ENCODE measurements around the gene KDM2B. TPM values are rescaled to one million over a fixed set of nuclear protein-coding genes. Genes with fewer than 3 reads are reported as not detected.

KDM2B gene
- total RNA-seq, 1 donor, result 32.6 TPM

DNA sequence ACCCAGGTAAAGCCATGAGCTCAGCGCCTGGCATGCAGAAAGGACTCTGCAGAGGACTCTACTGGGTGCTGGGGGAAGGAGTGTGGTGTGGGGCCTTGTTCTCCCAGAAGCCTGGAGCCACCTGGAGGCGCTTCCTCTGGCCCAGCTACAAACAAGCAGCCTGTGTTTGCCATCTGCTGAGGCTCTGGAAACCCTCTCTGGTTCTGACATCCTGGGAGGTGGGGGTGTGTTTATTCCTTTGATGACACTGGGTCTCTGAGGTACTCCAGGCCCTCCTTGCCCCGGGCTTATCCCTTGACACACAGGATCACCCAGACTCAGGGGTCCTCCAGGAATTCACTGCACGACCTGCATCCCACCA lies 136.0 kb downstream of the KDM2B start:
- Histone ChIP-seq H3K27ac (ENCODE audit: low read depth, low read length) (no peak overlapping the region), H3K4me1 (ENCODE audit: insufficient read depth, low read length) (no peaks in the 10 kb centered on the region), H3K79me2 (ENCODE audit: insufficient read depth, low read length) (peaks cover 16% of the 10 kb centered on the region), H3K9me3 (ENCODE audit: low read depth, low read length) (no peaks in the 10 kb centered on the region), H2AFZ (ENCODE audit: low read length) (no peak overlapping the region), H3K4me2 (ENCODE audit: insufficient read depth, low read length) (no peak overlapping the region), H4K20me1 (ENCODE audit: insufficient read depth, low read length) (no peaks in the 10 kb centered on the region), H3K36me3 (ENCODE audit: insufficient read depth, low read length) (peaks cover 11% of the 10 kb centered on the region), H3K27me3 (ENCODE audit: insufficient read depth, low read length) (no peaks in the 10 kb centered on the region), H3K4me3 (ENCODE audit: insufficient read depth, low read length) (no peak overlapping the region)
- peak; percentile 82 for DNase-seq (ENCODE audit: insufficient read length, low spot score, missing footprints)
- TF ChIP-seq, protein P1, sequence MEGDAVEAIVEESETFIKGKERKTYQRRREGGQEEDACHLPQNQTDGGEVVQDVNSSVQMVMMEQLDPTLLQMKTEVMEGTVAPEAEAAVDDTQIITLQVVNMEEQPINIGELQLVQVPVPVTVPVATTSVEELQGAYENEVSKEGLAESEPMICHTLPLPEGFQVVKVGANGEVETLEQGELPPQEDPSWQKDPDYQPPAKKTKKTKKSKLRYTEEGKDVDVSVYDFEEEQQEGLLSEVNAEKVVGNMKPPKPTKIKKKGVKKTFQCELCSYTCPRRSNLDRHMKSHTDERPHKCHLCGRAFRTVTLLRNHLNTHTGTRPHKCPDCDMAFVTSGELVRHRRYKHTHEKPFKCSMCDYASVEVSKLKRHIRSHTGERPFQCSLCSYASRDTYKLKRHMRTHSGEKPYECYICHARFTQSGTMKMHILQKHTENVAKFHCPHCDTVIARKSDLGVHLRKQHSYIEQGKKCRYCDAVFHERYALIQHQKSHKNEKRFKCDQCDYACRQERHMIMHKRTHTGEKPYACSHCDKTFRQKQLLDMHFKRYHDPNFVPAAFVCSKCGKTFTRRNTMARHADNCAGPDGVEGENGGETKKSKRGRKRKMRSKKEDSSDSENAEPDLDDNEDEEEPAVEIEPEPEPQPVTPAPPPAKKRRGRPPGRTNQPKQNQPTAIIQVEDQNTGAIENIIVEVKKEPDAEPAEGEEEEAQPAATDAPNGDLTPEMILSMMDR (IDR thresholded peaks at IDR 0.05; ENCODE audit: extremely low read depth, low read depth, low read length), result no peak

DNA sequence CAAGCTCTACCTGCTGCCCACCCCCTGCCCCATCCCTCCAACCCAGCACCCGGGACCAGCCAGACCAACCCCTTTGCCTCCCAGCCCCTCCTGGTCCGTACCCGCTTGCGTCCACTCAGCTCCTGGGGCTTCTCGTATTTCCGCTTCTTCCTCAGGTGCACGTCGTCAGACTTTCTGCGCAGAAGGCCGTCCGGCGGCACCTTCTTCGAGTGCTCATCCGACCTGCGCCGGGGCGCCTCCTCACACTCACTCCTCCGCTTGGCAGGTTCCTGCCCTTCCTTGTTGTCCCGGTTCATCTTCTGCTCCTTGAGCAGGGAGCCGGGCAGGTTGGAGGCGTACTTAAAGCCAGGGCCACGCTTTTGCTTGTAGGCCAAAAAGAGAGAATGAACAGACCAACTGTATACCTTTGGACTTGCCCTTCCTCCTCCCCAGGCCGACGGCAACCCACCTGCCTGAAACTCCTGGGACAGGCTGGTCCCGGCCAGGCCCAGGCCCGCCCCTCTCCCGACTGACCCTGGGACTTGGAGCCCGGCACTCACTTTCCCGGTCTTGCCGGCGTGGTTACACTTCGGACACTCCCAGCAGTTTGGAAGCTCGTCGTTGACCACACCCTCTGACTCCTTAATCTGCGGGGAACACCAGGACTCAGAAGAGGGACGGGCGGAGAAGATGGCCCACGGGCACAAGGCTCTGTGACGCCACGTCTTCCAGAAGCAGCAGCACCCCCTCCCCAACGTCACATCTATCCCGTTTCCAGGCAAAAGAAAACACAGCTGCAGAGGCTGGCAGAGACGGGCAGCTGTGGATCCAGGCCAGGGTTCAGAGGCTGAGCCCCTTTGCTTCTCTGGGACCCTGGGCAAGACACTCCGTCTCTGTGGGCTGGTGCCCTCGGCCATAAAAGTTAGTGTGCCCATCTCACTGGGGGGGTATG lies 136.6 kb downstream of the KDM2B start:
- TF ChIP-seq, protein P1 (IDR thresholded peaks at IDR 0.05; ENCODE audit: extremely low read depth, low read depth, low read length), result no peak
- no peaks in the 10 kb centered on the region for H3K27me3 ChIP-seq (ENCODE audit: insufficient read depth, low read length)
- no peaks in the 10 kb centered on the region for H4K20me1 ChIP-seq (ENCODE audit: insufficient read depth, low read length)
- H3K4me1 ChIP-seq (ENCODE audit: insufficient read depth, low read length), result no peaks in the 10 kb centered on the region
- no peak overlapping the region for H3K27ac ChIP-seq (ENCODE audit: low read depth, low read length)
- no peak overlapping the region for H3K4me2 ChIP-seq (ENCODE audit: insufficient read depth, low read length)
- H3K79me2 ChIP-seq (ENCODE audit: insufficient read depth, low read length), result peaks cover 12% of the 10 kb centered on the region
- peaks cover 14% of the 10 kb centered on the region for H3K36me3 ChIP-seq (ENCODE audit: insufficient read depth, low read length)
- H3K4me3 ChIP-seq (ENCODE audit: insufficient read depth, low read length), result no peak overlapping the region
- no peaks in the 10 kb centered on the region for H3K9me3 ChIP-seq (ENCODE audit: low read depth, low read length)
- DNase-seq (ENCODE audit: insufficient read length, low spot score, missing footprints), result peak; percentile 68
- no peak overlapping the region for H2AFZ ChIP-seq (ENCODE audit: low read length)

DNA sequence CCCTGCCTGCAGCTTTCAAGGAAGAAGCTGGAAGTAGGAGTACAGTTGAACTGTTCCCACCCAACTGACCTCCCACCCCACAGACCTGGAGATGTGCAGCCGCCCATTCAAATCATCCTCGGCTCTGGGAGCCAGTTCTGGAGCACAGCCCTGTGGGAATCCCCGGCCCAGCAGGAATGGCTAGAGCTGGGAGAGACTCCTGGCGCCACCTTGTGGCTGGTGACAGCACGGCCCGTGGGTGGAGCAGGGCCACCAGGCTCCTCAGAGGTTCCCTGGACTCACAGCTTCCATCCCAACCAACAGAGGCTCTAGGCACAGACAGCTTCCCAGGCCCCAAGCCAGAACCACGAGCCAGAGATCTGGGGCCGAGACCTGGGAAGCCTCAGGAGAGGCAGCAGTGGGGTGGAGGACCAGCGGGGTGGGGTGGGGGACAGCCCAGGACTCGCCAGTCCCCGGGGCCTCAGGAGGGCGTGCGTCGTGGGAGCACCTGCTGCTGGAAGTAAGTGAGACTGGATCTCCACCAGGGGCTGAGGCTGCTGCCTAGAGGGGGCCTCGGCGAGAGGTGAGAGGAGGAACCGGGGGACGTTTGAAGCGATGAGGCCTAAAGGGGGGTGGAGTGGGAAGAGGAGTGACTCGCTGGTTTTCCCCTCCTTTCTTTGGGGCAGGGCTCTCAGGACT lies 137.5 kb downstream of the KDM2B start:
- TF ChIP-seq, protein P1 (IDR thresholded peaks at IDR 0.05; ENCODE audit: extremely low read depth, low read depth, low read length), result peak; percentile 90
- Histone ChIP-seq H3K27ac (ENCODE audit: low read depth, low read length) (no peak overlapping the region), H3K4me2 (ENCODE audit: insufficient read depth, low read length) (no peak overlapping the region), H3K36me3 (ENCODE audit: insufficient read depth, low read length) (peaks cover 21% of the 10 kb centered on the region), H4K20me1 (ENCODE audit: insufficient read depth, low read length) (no peaks in the 10 kb centered on the region), H2AFZ (ENCODE audit: low read length) (no peak overlapping the region), H3K9me3 (ENCODE audit: low read depth, low read length) (no peaks in the 10 kb centered on the region), H3K27me3 (ENCODE audit: insufficient read depth, low read length) (no peaks in the 10 kb centered on the region), H3K4me1 (ENCODE audit: insufficient read depth, low read length) (no peaks in the 10 kb centered on the region), H3K79me2 (ENCODE audit: insufficient read depth, low read length) (peaks cover 5% of the 10 kb centered on the region), H3K4me3 (ENCODE audit: insufficient read depth, low read length) (no peak overlapping the region)
- DNase-seq (ENCODE audit: insufficient read length, low spot score, missing footprints), result peak; percentile 100

Data from osteoblast (primary cell).